GM19468 (cell line): ENCODE measurements around the gene UGT1A9.
"Not testable (repeated sequence)": the region's sequence is repeated elsewhere in the genome, so short reads cannot be mapped to it uniquely, and the experiment has no call there.

ENCODE experiments used
- ATAC-seq: cut with Tn5 transposase; IDR thresholded peaks from one replicate; pipeline ENCODE4 v1.9.1; 2021; ENCODE audit warnings: mild to moderate bottlenecking, moderate library complexity, moderate number of reproducible peaks; ENCODE audit not compliant: unreplicated experiment; ENCODE audit errors: extremely low read depth

Gene UGT1A9

DNA sequence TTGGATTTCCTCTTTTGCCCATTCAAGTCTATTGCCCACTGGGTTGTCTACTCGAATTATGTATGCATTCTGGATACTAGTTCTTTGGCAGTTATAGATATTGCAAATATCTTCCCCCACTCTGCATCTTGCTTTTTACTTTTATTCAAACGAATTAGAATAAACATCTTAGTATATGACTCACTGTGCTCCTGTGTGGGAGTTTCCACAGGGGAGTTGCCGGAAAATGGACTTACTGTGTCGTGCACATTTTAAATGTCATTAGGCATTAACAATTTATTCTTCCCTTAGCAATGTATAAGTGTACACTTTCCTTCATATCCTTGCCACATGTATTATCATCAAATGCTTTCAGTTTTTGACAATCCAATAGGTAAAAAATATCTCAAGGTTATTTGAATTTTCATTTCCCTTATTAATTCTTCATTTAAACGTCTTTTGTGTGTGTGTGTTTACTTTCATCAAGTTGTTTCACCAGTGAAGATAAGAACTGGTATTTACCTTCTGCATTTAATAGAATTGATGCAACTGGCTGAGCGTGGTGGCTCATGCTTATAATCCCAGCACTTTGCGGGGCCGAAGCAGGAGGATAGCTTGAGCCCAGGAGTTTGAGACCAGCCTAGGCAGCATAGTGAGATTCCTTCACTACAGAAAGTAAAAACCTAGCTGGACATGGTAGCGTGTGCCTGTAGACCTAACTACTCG lies 36.4 kb downstream of the UGT1A9 start:
- no peak for ATAC-seq

- ATAC-seq: no peak
These were observed 37.2 kb downstream of the UGT1A9 start for GRCh38 chr2:233708942-233709341.

GRCh38 chr2:233711312-233712008 lies 39.8 kb downstream of the UGT1A9 start:
- no peak for ATAC-seq

DNA sequence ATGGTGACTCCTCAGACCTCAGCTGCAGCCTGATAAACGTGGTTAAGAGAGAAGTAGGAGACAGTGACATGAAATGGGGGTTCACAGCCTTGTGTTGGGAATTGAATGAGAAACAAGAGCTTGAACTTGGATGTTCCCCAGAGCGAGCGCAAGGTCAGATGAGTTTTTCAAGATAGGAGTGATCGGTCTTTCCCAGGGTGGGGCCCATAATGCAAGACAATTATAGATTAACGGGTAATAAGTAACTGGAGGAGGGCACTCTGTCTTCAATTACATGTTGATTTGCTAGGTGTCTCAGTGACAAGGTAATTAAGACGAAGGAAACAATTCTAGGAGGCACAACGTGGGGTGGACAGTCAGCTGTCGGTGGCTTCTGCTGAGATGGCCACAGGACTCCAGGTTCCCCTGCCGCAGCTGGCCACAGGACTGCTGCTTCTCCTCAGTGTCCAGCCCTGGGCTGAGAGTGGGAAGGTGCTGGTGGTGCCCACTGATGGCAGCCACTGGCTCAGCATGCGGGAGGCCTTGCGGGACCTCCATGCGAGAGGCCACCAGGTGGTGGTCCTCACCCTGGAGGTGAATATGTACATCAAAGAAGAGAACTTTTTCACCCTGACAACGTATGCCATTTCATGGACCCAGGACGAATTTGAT lies 41.0 kb downstream of the UGT1A9 start, which contains the start of gene UGT1A5:
UGT1A5 (plus strand) TSS at position 297 of the 651 bp plus-strand sequence; CDS start at position 382, 85 bp downstream.
- ATAC-seq: no peak

DNA sequence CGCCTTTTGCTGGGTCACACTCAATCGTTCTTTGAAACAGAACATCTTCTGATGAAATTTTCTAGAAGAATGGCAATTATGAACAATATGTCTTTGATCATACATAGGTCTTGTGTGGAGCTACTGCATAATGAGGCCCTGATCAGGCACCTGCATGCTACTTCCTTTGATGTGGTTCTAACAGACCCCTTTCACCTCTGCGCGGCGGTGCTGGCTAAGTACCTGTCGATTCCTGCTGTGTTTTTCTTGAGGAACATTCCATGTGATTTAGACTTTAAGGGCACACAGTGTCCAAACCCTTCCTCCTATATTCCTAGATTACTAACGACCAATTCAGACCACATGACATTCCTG lies 41.5 kb downstream of the UGT1A9 start:
- ATAC-seq: no peak

DNA sequence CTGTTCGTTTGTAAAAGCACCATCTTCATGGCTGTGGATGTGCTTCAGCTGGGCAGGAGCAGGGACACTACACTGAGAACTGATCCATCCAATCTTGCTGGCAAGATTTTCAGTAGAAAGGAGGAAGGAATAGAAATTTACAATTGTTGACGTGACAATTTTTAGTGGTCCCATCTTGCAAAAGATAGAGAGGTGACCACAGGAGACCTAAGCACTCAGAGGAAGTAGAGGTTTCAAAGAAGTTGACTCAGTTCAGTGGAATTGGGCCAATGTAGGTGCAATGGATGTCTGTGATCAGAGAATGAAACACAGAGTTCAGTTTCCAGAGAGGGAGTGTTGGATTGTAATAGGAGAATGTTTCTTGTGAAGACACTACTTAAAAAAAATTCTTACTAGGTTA lies 42.4 kb downstream of the UGT1A9 start:
- ATAC-seq: no peak

- no peak for ATAC-seq
These were observed 46.9 kb downstream of the UGT1A9 start, which contains the start of gene UGT1A4 for GRCh38 chr2:233718552-233718951. Gene UGT1A4, plus strand, starts transcription at chr2:233718736. Its CDS starts 85 bp downstream, at chr2:233718821.

DNA sequence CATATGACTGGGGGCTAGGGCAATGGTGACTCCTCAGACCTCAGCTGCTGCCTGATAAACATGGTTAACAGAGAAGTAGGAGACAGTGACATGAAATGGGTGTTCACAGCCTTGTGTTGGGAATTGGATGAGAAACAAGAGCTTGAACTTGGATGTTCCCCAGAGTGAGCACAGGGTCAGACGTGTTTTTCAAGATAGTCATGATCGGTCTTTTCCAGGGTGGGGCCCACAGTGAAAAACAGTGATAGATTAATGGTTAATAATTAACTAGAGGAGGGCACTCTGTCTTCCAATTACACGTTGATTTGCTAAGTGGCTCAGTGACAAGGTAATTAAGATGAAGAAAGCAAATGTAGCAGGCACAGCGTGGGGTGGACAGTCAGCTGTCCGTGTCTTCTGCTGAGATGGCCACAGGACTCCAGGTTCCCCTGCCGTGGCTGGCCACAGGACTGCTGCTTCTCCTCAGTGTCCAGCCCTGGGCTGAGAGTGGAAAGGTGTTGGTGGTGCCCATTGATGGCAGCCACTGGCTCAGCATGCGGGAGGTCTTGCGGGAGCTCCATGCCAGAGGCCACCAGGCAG lies 57.1 kb downstream of the UGT1A9 start, which contains the start of gene UGT1A3:
UGT1A3 (plus strand) TSS at position 320 of the 579 bp plus-strand sequence; CDS start at position 405, 85 bp downstream.
- ATAC-seq: no peak

DNA sequence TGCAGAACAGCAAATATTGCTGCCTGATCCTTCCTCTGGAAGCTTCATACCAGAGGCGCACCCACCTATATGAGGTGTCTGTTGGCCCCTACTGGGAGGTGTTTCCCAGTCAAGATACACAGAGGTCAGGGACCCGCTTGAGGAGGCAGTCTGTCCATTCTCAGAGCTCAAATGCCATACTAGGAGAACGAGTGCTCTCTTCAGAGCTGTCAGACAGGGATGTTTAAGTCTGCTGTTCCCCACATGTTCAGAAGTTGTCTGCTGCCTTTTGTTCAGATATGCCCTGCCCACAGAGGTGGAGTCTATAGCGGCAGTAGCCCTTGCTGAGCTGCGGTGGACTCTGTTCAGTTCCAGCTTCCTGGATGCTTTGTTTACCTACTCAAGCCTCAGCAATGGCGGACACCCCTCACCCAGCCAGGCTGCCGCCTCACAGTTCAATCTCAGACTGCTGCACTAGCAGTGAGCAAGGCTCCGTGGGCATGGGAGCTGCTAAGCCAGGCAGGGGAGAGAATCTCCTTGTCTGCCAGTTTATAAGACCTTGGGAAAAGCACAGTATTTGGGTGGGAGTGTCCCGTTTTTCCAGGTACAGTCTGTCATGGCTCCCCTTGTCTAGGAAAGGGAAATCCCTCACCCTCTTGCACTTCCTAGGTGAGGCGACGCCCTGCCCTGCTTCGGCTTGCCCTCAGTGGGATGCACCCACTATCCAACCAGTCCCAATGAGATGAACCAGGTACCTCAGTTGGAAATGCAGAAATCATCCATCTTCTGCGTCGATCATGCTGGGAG lies 65.4 kb downstream of the UGT1A9 start:
- ATAC-seq: not testable (repeated sequence)

GRCh38 chr2:233740870-233741269 lies 69.2 kb downstream of the UGT1A9 start:
- ATAC-seq: no peak

- ATAC-seq: no peak
These were observed 72.0 kb downstream of the UGT1A9 start for GRCh38 chr2:233743464-233744259.

DNA sequence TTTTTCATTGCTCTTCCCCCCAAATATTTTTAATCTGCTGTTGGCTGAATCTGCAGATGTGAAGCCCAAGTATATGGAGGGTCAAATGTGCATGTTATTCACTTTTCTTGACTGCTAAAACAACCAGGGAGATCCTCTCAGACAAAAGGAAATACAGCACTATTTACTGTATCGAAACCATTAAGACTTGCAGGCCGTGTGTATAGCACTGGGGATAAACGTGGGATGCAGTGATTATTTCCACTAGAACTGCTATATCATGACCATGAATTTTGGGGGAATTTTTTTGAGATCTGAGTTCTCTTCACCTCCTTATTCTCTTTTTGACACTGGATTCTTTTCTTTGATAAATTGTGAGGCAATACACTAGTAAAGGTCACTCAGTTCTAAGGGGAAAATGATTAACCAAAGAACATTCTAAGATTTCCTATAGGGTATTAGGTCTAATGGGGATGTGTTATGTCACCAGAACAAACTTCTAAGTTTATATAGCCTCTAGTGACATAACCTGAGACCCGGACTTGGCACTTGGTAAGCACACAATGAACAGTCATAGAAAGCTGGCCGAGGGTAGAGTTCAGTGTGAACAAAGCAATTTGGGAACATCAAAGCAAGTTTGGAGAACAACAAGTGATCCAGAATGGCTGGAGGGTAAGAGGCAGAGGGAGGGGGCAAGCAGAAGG lies 73.5 kb downstream of the UGT1A9 start:
- ATAC-seq: no peak

DNA sequence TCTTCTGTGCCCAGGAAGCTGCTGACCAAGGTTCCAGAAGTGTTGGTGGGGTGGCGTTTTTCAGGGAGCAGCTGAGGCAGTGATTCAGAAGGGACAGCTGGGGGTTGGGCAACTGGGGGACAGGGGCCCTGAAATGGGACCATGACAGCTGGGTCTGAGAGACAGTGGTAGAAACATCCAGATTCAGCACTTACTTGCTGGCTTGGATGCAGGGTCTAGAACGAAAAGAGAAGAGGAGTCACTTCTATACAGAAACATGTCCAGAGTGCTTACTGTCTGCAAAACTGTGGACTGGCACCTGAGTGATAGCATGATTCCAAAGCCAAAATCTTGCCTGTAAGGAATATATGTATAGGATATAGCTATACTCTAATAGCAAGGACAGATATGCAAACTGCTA lies 74.1 kb downstream of the UGT1A9 start:
- ATAC-seq: not testable (repeated sequence)

DNA sequence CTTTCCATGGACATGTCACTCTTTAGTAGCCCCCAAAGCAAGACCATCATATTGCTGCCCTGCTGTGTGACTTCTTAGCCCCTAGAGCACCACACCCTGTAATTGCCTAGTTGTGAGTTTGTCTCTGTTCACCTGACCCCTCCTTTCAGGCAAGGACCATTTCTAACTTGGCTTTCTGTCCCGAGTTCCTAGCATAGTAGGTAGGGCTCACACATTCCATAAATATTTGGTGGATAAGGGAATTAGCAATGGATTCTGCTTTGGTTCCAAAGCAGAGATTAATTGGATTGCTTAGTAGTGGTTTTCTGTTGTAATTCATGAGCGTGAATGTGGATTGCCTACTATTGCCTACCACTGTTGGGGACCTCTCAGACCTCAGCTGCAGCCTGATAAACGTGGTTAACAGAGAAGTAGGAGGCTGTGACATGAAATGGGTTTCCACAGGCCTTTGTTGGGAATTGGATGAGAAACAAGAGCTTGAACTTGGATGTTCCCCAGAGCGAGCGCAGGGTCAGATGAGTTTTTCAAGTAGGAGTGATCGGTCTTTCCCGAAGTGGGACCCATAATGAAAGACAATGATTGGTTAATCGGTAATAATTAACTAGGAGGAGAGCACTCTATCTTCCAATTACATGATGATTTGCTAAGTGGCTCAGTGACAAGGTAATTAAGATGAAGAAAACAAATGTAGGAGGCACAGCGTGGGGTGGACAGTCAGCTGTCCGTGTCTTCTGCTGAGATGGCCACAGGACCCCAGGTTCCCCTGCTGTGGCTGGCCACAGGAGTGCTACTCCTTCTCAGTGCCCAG lies 75.0 kb downstream of the UGT1A9 start:
- ATAC-seq: no peak

DNA sequence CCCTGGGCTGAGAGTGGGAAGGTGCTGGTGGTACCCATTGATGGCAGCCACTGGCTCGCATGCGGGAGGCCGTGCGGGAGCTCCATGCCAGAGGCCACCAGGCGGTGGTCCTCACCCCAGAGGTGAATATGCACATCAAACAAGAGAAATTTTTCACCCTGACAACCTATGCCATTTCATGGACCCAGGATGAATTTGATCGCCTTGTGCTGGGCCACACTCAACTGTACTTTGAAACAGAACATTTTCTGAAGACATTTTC lies 75.5 kb downstream of the UGT1A9 start:
- no peak for ATAC-seq

GRCh38 chr2:233750689-233751088 lies 79.0 kb downstream of the UGT1A9 start:
- not testable (repeated sequence) for ATAC-seq

GRCh38 chr2:233751212-233752009 lies 79.7 kb downstream of the UGT1A9 start:
- not testable (repeated sequence) for ATAC-seq
